Type B pancreatic cell (in vitro differentiated cells): ENCODE measurements around the gene MAF. TPM values are rescaled to one million over a fixed set of nuclear protein-coding genes. Genes with fewer than 3 reads are reported as not detected.

ENCODE experiments used
- DNase-seq: peaks from one replicate; pipeline ENCODE4 v3.0.0; 2021; ENCODE audit warnings: mixed read lengths; ENCODE audit not compliant: unreplicated experiment; ENCODE audit errors: extremely low spot score
- H3K27ac Mint-ChIP-seq: 2 replicates; pipeline ENCODE4 v1.8.0; 2021; ENCODE audit warnings: mild to moderate bottlenecking, mixed read lengths
- H3K27me3 Mint-ChIP-seq: 2 replicates; pipeline ENCODE4 v1.8.0; 2021; ENCODE audit warnings: mixed read lengths
- H3K36me3 Mint-ChIP-seq: 2 replicates; pipeline ENCODE4 v1.8.0; 2021; ENCODE audit warnings: mixed read lengths
- H3K4me1 Mint-ChIP-seq: one replicate; pipeline ENCODE4 v1.8.0; 2021; ENCODE audit warnings: mixed read lengths; ENCODE audit not compliant: unreplicated experiment
- H3K4me3 Mint-ChIP-seq: 2 replicates; pipeline ENCODE4 v1.8.0; 2021; ENCODE audit warnings: mild to moderate bottlenecking, mixed read lengths
- H3K9me3 Mint-ChIP-seq: 2 replicates; pipeline ENCODE4 v1.8.0; 2021; ENCODE audit warnings: mixed read lengths
- CTCF ChIP-seq: fragments of 200-600 bp; sonication (generic); conservative IDR thresholded peaks from 2 replicates; pipeline ENCODE4 v1.5.0; 2021; ENCODE audit warnings: antibody characterized with exemption, mild to moderate bottlenecking
- total RNA-seq: library from RNA; stranded (reverse); gene quantifications from 2 replicates; pipeline ENCODE4 v1.2.1, GENCODE V29; 2021; ENCODE audit warnings: low replicate concordance

MAF gene
- total RNA-seq, 1 donor from 2014 or later, result 33.0 TPM

DNA sequence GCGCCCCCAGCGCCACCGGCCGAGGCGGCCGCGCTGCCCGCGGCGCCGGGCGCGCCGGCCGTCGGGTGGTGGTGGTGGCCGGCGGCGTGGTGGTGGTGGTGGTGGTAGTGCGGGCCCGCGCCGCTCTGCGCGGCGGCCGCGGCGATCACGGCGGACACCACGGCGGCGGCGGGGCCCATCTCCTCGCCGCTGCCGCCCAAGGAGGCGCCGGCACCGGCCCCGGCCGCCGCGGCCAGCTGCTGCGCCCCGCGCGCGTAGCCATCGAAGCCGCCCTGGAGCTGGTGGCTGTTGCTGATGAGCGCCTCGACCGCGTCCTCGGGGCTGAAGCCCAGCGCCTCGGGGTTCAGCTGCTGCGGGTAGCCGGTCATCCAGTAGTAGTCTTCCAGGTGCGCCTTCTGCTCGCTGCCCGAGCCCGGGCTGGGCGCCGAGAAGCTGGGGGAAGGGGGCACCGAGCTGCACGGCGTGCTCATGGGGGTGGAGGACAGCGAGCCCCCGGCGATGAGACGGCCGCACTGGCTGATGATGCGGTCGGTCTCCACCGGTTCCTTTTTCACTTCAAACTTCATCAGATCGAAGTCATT lies 1.2 kb downstream of the MAF start:
- peak overlapping the region; percentile 77 for H3K27ac Mint-ChIP-seq
- H3K36me3 Mint-ChIP-seq, result peaks cover 4% of the 10 kb centered on the region
- H3K4me3 Mint-ChIP-seq, result peak overlapping the region; percentile 91
- TF ChIP-seq CTCF, result no peak
- H3K27me3 Mint-ChIP-seq, result peaks cover 35% of the 10 kb centered on the region
- peaks cover 29% of the 10 kb centered on the region for H3K4me1 Mint-ChIP-seq
- H3K9me3 Mint-ChIP-seq, result no peaks in the 10 kb centered on the region
- no peak for DNase-seq

- Mint-ChIP-seq H3K27ac (peak overlapping the region; percentile 84), H3K4me1 (peaks cover 29% of the 10 kb centered on the region), H3K27me3 (peaks cover 31% of the 10 kb centered on the region), H3K4me3 (peak overlapping the region; percentile 90), H3K9me3 (no peaks in the 10 kb centered on the region), H3K36me3 (peaks cover 4% of the 10 kb centered on the region)
- DNase-seq, result peak; percentile 75
- peak; percentile 61 for TF ChIP-seq CTCF
These were observed 2.0 kb downstream of the MAF start for GRCh38 chr16:79598348-79599181.

GRCh38 chr16:79598063-79598347 lies 2.5 kb downstream of the MAF start:
- Mint-ChIP-seq H3K27me3 (peaks cover 34% of the 10 kb centered on the region), H3K27ac (peak overlapping the region; percentile 83), H3K4me1 (peaks cover 33% of the 10 kb centered on the region), H3K4me3 (peak overlapping the region; percentile 90), H3K9me3 (no peaks in the 10 kb centered on the region), H3K36me3 (peaks cover 4% of the 10 kb centered on the region)
- no peak for DNase-seq
- TF ChIP-seq CTCF, result no peak

DNA sequence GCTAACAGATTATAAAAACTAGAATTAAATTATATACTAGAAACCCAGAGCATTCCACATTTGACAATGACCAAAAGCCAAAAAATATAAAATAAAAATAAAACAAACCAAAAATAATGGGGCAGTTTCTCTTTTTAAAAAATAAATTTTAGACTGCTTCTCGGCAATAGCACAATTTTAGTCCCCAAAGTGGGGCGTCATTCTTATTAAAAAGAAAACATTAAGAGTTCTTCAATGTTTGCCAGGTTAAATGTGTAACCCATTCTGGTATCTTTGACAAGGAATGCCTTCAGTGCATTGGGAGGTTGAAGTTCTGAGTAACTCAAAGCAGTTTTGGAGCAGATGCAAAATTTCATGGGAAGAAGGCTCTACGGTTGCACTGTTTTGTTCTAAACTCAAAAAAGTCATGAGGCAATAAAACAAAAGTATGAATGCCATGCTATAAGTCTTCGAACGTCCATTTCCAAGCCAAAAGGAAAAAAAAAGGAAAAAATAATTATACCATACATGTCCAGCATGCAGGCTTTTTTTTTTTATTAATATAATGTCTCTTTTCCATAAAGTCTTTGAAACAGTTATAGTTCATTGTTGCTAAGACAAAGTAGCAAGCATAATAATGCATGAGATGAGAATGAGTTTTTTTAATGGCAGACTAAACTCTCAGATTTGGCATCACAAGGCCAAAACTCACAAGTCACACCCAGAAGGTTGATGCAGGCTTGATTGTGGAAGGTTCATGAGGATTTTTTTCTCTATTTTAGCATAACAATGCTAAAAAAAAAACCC lies 3.1 kb downstream of the MAF start:
- Mint-ChIP-seq H3K36me3 (peaks cover 4% of the 10 kb centered on the region), H3K27ac (peak overlapping the region; percentile 83), H3K4me3 (peak overlapping the region; percentile 90), H3K4me1 (peaks cover 34% of the 10 kb centered on the region), H3K27me3 (peaks cover 37% of the 10 kb centered on the region), H3K9me3 (no peaks in the 10 kb centered on the region)
- DNase-seq, result no peak
- TF ChIP-seq CTCF, result no peak

DNA sequence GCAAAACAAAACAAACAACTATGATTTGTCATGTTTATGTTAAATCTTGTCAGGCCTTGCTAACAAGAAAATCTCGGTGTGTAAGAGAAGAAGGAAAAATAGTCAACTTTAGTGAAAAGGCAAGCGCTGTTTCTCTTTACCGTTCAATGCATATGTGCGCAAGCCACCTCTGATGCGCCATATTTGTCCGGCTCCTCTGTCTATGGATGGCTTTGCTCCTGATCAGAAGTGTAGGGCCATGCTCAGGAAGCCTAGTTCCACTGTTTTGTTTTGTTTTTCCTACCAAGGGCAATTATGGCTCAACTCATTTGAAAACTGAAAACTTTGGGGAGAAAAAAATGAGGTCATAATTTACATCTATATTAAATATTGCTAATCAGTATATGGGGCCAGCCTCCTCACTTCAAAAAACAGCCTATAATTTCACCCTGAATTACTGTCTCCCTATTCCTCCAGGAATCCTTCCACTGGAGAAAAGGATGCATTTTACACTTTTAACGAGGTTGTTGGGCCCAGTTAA lies 4.5 kb downstream of the MAF start:
- H3K36me3 Mint-ChIP-seq, result peaks cover 4% of the 10 kb centered on the region
- H3K4me3 Mint-ChIP-seq, result peak overlapping the region; percentile 81
- no peak for DNase-seq
- H3K27me3 Mint-ChIP-seq, result peaks cover 48% of the 10 kb centered on the region
- H3K4me1 Mint-ChIP-seq, result peaks cover 37% of the 10 kb centered on the region
- no peak overlapping the region for H3K27ac Mint-ChIP-seq
- no peak for TF ChIP-seq CTCF
- no peaks in the 10 kb centered on the region for H3K9me3 Mint-ChIP-seq
